H9 (cell line): Measurements from ENCODE around the gene CCDC192. TPM values are rescaled to one million over a fixed set of nuclear protein-coding genes. Genes with fewer than 3 reads are reported as not detected.

Experiments
- DNase-seq: peaks from one replicate; pipeline ENCODE4 v3.0.0-alpha.2; 2017
- H2AFZ ChIP-seq: one replicate; pipeline ENCODE4 v1.6.1; 2013; ENCODE audit warnings: mild to moderate bottlenecking, low read length, control low read depth, moderate library complexity
- H2AK5ac ChIP-seq: 2 replicates; pipeline ENCODE4 v1.6.1; 2013; ENCODE audit warnings: low read length, control low read depth, mixed read lengths; ENCODE audit not compliant: insufficient read length
- H2BK120ac ChIP-seq: one replicate; pipeline ENCODE4 v1.6.1; 2013; ENCODE audit warnings: low read depth, mild to moderate bottlenecking, low read length, control low read depth, inconsistent platforms; ENCODE audit not compliant: poor library complexity, severe bottlenecking
- H2BK12ac ChIP-seq: 2 replicates; pipeline ENCODE4 v1.6.1; 2013; ENCODE audit warnings: low read length, control low read depth, mixed read lengths, low read depth; ENCODE audit not compliant: insufficient read length
- H2BK15ac ChIP-seq: 2 replicates; pipeline ENCODE4 v1.6.1; 2013; ENCODE audit warnings: low read depth, low read length, control low read depth
- H2BK20ac ChIP-seq: one replicate; pipeline ENCODE4 v1.6.1; 2013; ENCODE audit warnings: low read depth, mild to moderate bottlenecking, low read length, control low read depth, inconsistent platforms; ENCODE audit not compliant: poor library complexity, severe bottlenecking
- H2BK5ac ChIP-seq: 2 replicates; pipeline ENCODE4 v1.6.1; 2013; ENCODE audit warnings: low read length, control low read depth, mixed read lengths; ENCODE audit not compliant: insufficient read length
- H3K14ac ChIP-seq: 2 replicates; pipeline ENCODE4 v1.6.1; 2013; ENCODE audit warnings: low read length, control low read depth; ENCODE audit not compliant: insufficient read depth
- H3K18ac ChIP-seq: 2 replicates; pipeline ENCODE4 v1.6.1; 2013; ENCODE audit warnings: low read depth, mild to moderate bottlenecking, mixed read lengths, low read length, control low read depth; ENCODE audit not compliant: insufficient read length
- H3K23ac ChIP-seq: 2 replicates; pipeline ENCODE4 v1.6.1; 2013; ENCODE audit warnings: low read length, control low read depth, mixed read lengths, low read depth; ENCODE audit not compliant: insufficient read length
- H3K23me2 ChIP-seq: 2 replicates; pipeline ENCODE4 v1.6.1; 2013; ENCODE audit warnings: low read depth, mild to moderate bottlenecking, mixed read lengths, low read length, control low read depth; ENCODE audit not compliant: insufficient read length, poor library complexity, severe bottlenecking
- H3K27ac ChIP-seq: 2 replicates; pipeline ENCODE4 v1.5.1; 2013; ENCODE audit warnings: low read length, control low read depth, mixed read lengths, low read depth; ENCODE audit not compliant: insufficient read length
- H3K27me3 ChIP-seq: 2 replicates; pipeline ENCODE4 v1.6.1; 2013; ENCODE audit warnings: low read length, control low read depth, inconsistent platforms; ENCODE audit not compliant: insufficient read depth
- H3K4ac ChIP-seq: 2 replicates; pipeline ENCODE4 v1.6.1; 2013; ENCODE audit warnings: low read depth, mild to moderate bottlenecking, control low read depth, inconsistent platforms, low read length, moderate library complexity
- H3K4me1 ChIP-seq: 2 replicates; pipeline ENCODE4 v1.6.1; 2013; ENCODE audit warnings: low read length, control low read depth, inconsistent platforms; ENCODE audit not compliant: insufficient read depth
- H3K4me2 ChIP-seq: 2 replicates; pipeline ENCODE4 v1.6.1; 2013; ENCODE audit warnings: low read length, control low read depth, mixed read lengths; ENCODE audit not compliant: insufficient read length, insufficient read depth
- H3K56ac ChIP-seq: 2 replicates; pipeline ENCODE4 v1.6.1; 2013; ENCODE audit warnings: low read depth, mild to moderate bottlenecking, mixed read lengths, low read length, control low read depth; ENCODE audit not compliant: insufficient read length
- H3K79me1 ChIP-seq: 2 replicates; pipeline ENCODE4 v1.6.1; 2013; ENCODE audit warnings: low read depth, mild to moderate bottlenecking, moderate library complexity, low read length, control low read depth, inconsistent platforms; ENCODE audit not compliant: insufficient read depth, poor library complexity, severe bottlenecking
- H3K79me2 ChIP-seq: 2 replicates; pipeline ENCODE4 v1.6.1; 2013; ENCODE audit warnings: low read length, control low read depth, inconsistent platforms; ENCODE audit not compliant: insufficient read depth
- H3K9ac ChIP-seq: 2 replicates; pipeline ENCODE4 v1.6.1; 2013; ENCODE audit warnings: low read length, control low read depth, mixed read lengths; ENCODE audit not compliant: insufficient read length; ENCODE audit errors: extremely low read depth
- H3K9me3 ChIP-seq: one replicate; pipeline ENCODE4 v1.6.1; 2013; ENCODE audit warnings: low read depth, low read length, inconsistent platforms; ENCODE audit not compliant: control insufficient read depth
- H3T11ph ChIP-seq: one replicate; pipeline ENCODE4 v1.6.1; 2013; ENCODE audit warnings: mild to moderate bottlenecking, low read length, control low read depth, inconsistent platforms
- H4K20me1 ChIP-seq: one replicate; pipeline ENCODE4 v1.6.1; 2013; ENCODE audit not compliant: control insufficient read depth, insufficient read length, insufficient read depth
- H4K5ac ChIP-seq: 2 replicates; pipeline ENCODE4 v1.6.1; 2013; ENCODE audit warnings: low read depth, mild to moderate bottlenecking, mixed read lengths, low read length, control low read depth; ENCODE audit not compliant: insufficient read length
- H4K8ac ChIP-seq: replicated peaks from 2 replicates; pipeline ENCODE4 v1.6.1; 2013; ENCODE audit warnings: low read length, control low read depth, mixed read lengths, low read depth; ENCODE audit not compliant: insufficient read length
- H4K91ac ChIP-seq: 2 replicates; pipeline ENCODE4 v1.6.1; 2013; ENCODE audit warnings: low read depth, mild to moderate bottlenecking, moderate library complexity, mixed read lengths, low read length, control low read depth; ENCODE audit not compliant: insufficient read length
- H3K27ac Mint-ChIP-seq, 3 experiments: 2 replicates in 2 of 3; 3 replicates in 1 of 3; pipeline ENCODE4 v1.8.0; 2020 to 2021; ENCODE audit warnings: mixed read lengths in 3 of 3, mild to moderate bottlenecking in 1 of 3, moderate library complexity in 1 of 3
- H3K27me3 Mint-ChIP-seq: 2 replicates; pipeline ENCODE4 v1.8.0; 2021; ENCODE audit warnings: low read depth, mild to moderate bottlenecking, moderate library complexity, mixed read lengths
- H3K36me3 Mint-ChIP-seq, 3 experiments: 2 replicates in 2 of 3; 3 replicates in 1 of 3; pipeline ENCODE4 v1.8.0; 2020 to 2021; ENCODE audit warnings: low read depth in 3 of 3, mixed read lengths in 3 of 3; ENCODE audit not compliant: insufficient read depth in 1 of 3
- H3K4me1 Mint-ChIP-seq, 2 experiments: 2 replicates each; pipeline ENCODE4 v1.8.0; 2020; ENCODE audit warnings: mixed read lengths in 2 of 2
- H3K4me3 Mint-ChIP-seq, 2 experiments: 2 replicates in 1 of 2; 3 replicates in 1 of 2; pipeline ENCODE4 v1.8.0; 2020 to 2021; ENCODE audit warnings: mild to moderate bottlenecking in 2 of 2, mixed read lengths in 2 of 2, moderate library complexity in 1 of 2
- H3K9me3 Mint-ChIP-seq, 2 experiments: 2 replicates in 1 of 2; 3 replicates in 1 of 2; pipeline ENCODE4 v1.8.0; 2020; ENCODE audit warnings: mild to moderate bottlenecking in 2 of 2, mixed read lengths in 2 of 2, moderate library complexity in 1 of 2
- CTCF ChIP-seq: fragments of 200-600 bp; sonication (generic); conservative IDR thresholded peaks from 3 replicates; pipeline ENCODE4 v1.8.0; 2021; ENCODE audit warnings: antibody characterized with exemption, mild to moderate bottlenecking
- WGBS: extraction: QIAGEN DNeasy Blood & Tissue Kit; methylation state at CpG from one replicate; pipeline ENCODE4 v1.1.7; 2013; ENCODE audit warnings: missing lambda C conversion rate, low lambda C conversion rate, mixed read lengths; ENCODE audit not compliant: insufficient read length; ENCODE audit errors: extremely low coverage; 5-methylcytosine and 5-hydroxymethylcytosine counted together
- total RNA-seq: library from RNA; stranded (reverse); gene quantifications from 2 replicates; pipeline ENCODE4 v1.2.1, GENCODE V29; 2021

Gene CCDC192
- total RNA-seq, 1 experiment from 2014 or later: not detected

GRCh38 chr5:127865273-127865672, 162.1 kb downstream of the CCDC192 start:
- no peak overlapping the region for H3K4me2 ChIP-seq
- no peak overlapping the region for H2BK20ac ChIP-seq
- no peak overlapping the region for H3K18ac ChIP-seq
- H3K79me1 ChIP-seq: no peaks in the 10 kb centered on the region
- no peaks in the 10 kb centered on the region for H3K9me3 ChIP-seq
- peak; percentile 57 for TF ChIP-seq CTCF
- no peak overlapping the region for H3K4ac ChIP-seq
- no peak overlapping the region for H2BK12ac ChIP-seq
- Mint-ChIP-seq H3K36me3 (no peaks in the 10 kb centered on the region), H3K27ac (no peak overlapping the region), H3K9me3 (no peaks in the 10 kb centered on the region), H3K4me3 (no peak overlapping the region), H3K4me1 (no peaks in the 10 kb centered on the region), H3K27me3 (no peaks in the 10 kb centered on the region)
- no peak for DNase-seq
- H2BK15ac ChIP-seq: no peak overlapping the region
- H3K23me2 ChIP-seq: no peaks in the 10 kb centered on the region
- no peak overlapping the region for H3K56ac ChIP-seq
- no peak overlapping the region for H3K9ac ChIP-seq
- H3K23ac ChIP-seq: no peak overlapping the region
- H2BK120ac ChIP-seq: no peak overlapping the region
- H4K8ac ChIP-seq: no peak overlapping the region
- H2AK5ac ChIP-seq: no peak overlapping the region
- no peaks in the 10 kb centered on the region for H3K27me3 ChIP-seq
- no peak overlapping the region for H2AFZ ChIP-seq
- H3K79me2 ChIP-seq: no peaks in the 10 kb centered on the region
- no peak overlapping the region for H4K5ac ChIP-seq
- no peaks in the 10 kb centered on the region for H4K20me1 ChIP-seq
- no CpG with 5 or more reads among the region's 1 CpG for WGBS
- H3K4me1 ChIP-seq: no peaks in the 10 kb centered on the region
- H4K91ac ChIP-seq: no peak overlapping the region
- H3K27ac ChIP-seq: no peak overlapping the region
- no peak overlapping the region for H2BK5ac ChIP-seq
- no peak overlapping the region for H3T11ph ChIP-seq
- H3K14ac ChIP-seq: no peak overlapping the region
